ENCODE measurements around the gene SLC25A21.

DNA sequence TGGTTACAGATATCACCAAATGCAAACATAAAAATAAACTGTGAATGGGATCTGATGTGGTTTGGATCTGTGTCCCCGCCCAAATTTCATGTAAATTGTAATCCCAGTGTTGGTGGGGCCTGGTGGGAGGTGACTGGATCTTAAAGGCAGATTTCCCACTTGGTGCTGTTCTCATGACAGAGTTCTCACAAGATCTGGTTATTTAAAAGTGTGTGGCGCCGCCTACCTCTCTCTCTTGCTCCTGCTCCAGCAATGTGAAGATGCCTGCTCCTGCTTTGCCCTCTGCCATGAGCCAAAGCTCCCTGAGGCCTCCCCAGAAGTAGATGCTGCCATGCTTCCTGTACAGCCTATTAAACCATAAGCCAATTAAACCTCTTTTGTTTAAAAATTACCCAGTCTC lies 47.8 kb downstream of the SLC25A21 start:
- TF ChIP-seq EZH2phosphoT487 (conservative IDR thresholded peaks at IDR 0.05; ENCODE audit: low read length) (no peak), CTCF (IDR thresholded peaks at IDR 0.05; ENCODE audit: insufficient read depth, low read length, poor library complexity, severe bottlenecking) (no peak)

Measured in SU-DHL-6 (cell line).